ENCODE data around the gene SRBD1. TPM values are rescaled to one million over a fixed set of nuclear protein-coding genes. Genes with fewer than 3 reads are reported as not detected.

SRBD1 gene
- total RNA-seq, 1 experiment from 2014 or later = 20.6 TPM

DNA sequence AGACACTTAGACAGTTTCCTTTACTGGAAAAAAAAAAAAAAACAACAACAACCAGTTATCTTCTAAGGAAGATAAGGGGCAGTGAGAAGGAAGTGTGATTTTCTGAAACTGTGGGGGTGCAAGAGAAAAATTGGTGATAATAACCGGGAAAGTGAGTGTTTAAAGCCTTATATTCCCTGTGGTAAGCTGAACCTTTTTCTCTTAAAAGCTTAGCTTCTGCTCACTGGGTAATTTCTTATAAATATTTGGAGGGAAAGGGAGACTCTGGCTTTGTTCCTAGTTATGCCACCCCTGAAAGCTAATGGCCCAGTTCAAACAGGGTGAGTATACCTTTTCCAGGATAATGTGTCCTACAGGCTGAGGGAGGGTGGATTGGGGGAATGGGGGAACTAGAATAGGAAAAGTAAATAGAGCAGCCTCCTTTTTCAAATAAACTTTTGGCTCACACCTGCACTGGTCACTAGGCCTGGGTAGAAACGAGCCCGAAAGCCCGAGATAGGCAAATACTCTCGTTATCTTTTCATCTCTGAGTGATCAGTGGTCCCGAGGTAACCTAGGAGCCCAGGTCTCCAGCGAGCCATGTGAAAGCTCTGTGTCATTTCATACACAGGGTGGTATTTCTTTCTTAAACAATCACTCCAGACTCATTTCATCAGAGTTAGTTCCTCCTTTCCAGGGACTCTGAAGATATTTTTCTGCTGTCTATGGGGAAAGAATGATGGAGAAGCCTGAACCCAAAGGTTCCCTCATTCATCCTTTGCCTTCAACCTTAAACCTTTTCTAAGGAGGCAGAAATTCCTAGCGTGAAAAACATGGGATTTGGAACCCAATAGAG is 15.5 kb upstream of the SRBD1 start:
- no peaks in the 10 kb centered on the region for H4K20me1 ChIP-seq (ENCODE audit: insufficient read depth)
- no peak overlapping the region for H2AFZ ChIP-seq (ENCODE audit: low read depth, low read length, poor library complexity, severe bottlenecking)
- H3K36me3 ChIP-seq (ENCODE audit: control insufficient read depth in 1 of 2, insufficient read depth in 2 of 2, low read length in 2 of 2) = no peaks in the 10 kb centered on the region
- TF ChIP-seq POLR2AphosphoS5 (IDR thresholded peaks at IDR 0.05; ENCODE audit: low read depth, low read length) (no peak), FOSL1 (IDR thresholded peaks at IDR 0.05; ENCODE audit: low read depth) (no peak)
- ChIA-PET RAD21 (ENCODE audit: low non-redundant PET in 1 of 2, low total read pairs in 2 of 2, uncharacterized antibody in 2 of 2, unreplicated experiment in 2 of 2) (no interaction called here), CTCF (no interaction called here), POLR2A (no interaction called here)
- no peaks in the 10 kb centered on the region for H3K9me2 ChIP-seq (ENCODE audit: insufficient read depth)
- no peaks in the 10 kb centered on the region for H3K9me3 ChIP-seq (ENCODE audit: control insufficient read depth in 1 of 2, insufficient read depth in 1 of 2, low read depth in 1 of 2, low read length in 2 of 2)
- H3K27ac ChIP-seq (ENCODE audit: low read depth, low read length) = no peak overlapping the region
- no TSS peak for BruUV-seq (replicated peaks)
- H3K27me3 ChIP-seq (ENCODE audit: insufficient read depth, low read length) = no peaks in the 10 kb centered on the region
- H3K4me3 ChIP-seq (replicated peaks in 1 of 2; ENCODE audit: low read depth in 1 of 2, low read length in 2 of 2) = no peak overlapping the region
- no peak overlapping the region for H3K9ac ChIP-seq (ENCODE audit: low read length)
- no peaks in the 10 kb centered on the region for H3K4me1 ChIP-seq (ENCODE audit: control insufficient read depth in 1 of 2, insufficient read depth in 2 of 2, low read length in 2 of 2)
- intact Hi-C loops (cut with micrococcal nuclease) = no loop called here
- no peak for DNase-seq (ENCODE audit: low read depth, low spot score)
- no peaks in the 10 kb centered on the region for H3K79me2 ChIP-seq (ENCODE audit: insufficient read depth, low read length)
- no peak overlapping the region for H3K4me2 ChIP-seq (ENCODE audit: low read length)
- ATAC-seq = no peak

DNA sequence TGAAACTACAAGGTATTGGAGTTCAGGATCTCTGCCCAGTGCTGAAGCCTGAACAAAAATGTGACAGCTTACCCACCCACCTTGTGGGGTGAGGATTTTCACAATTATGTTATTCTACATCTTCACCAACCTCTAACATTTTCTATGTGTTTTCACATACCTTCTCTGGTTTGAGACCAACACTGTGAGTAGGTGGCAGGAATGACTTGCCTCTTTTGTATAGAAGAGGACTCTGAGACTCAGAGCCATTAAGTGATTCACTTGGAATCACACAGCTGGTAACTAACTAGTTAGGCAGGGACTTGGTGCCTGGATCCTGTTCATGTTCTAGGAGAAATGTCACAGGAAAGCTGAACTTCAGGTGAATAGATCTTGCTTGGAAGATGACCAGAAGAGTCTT is 14.8 kb upstream of the SRBD1 start:
- POLR2A ChIA-PET = no interaction called here

More for the DNA sequence above, 14.8 kb upstream of the SRBD1 start:
- ATAC-seq = no peak
- no peaks in the 10 kb centered on the region for H4K20me1 ChIP-seq (ENCODE audit: insufficient read depth)
- no peaks in the 10 kb centered on the region for H3K9me3 ChIP-seq (ENCODE audit: control insufficient read depth in 1 of 2, insufficient read depth in 1 of 2, low read depth in 1 of 2, low read length in 2 of 2)
- H3K27ac ChIP-seq (ENCODE audit: low read depth, low read length) = no peak overlapping the region
- no peak for DNase-seq (ENCODE audit: low read depth, low spot score)
- H2AFZ ChIP-seq (ENCODE audit: low read depth, low read length, poor library complexity, severe bottlenecking) = no peak overlapping the region
- no peak for TF ChIP-seq ZFX (IDR thresholded peaks at IDR 0.05)
- TF ChIP-seq EZH2phosphoT487 (IDR thresholded peaks at IDR 0.05; ENCODE audit: borderline replicate concordance) = no peak
- TF ChIP-seq SRF (IDR thresholded peaks at IDR 0.05; ENCODE audit: low read depth) = no peak
- TF ChIP-seq ZNF274 (IDR thresholded peaks at IDR 0.05; ENCODE audit: low read depth, low read length) = no peak
- TF ChIP-seq TCF7L2 (IDR thresholded peaks at IDR 0.05; ENCODE audit: borderline replicate concordance, extremely low read depth, insufficient read depth, insufficient read length) = no peak
- TF ChIP-seq SIN3A (IDR thresholded peaks at IDR 0.05; ENCODE audit: low read depth) = no peak
- no peak for TF ChIP-seq ELF1 (IDR thresholded peaks at IDR 0.05; ENCODE audit: borderline replicate concordance, low read depth)
- TF ChIP-seq, protein P1, sequence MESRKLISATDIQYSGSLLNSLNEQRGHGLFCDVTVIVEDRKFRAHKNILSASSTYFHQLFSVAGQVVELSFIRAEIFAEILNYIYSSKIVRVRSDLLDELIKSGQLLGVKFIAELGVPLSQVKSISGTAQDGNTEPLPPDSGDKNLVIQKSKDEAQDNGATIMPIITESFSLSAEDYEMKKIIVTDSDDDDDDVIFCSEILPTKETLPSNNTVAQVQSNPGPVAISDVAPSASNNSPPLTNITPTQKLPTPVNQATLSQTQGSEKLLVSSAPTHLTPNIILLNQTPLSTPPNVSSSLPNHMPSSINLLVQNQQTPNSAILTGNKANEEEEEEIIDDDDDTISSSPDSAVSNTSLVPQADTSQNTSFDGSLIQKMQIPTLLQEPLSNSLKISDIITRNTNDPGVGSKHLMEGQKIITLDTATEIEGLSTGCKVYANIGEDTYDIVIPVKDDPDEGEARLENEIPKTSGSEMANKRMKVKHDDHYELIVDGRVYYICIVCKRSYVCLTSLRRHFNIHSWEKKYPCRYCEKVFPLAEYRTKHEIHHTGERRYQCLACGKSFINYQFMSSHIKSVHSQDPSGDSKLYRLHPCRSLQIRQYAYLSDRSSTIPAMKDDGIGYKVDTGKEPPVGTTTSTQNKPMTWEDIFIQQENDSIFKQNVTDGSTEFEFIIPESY (IDR thresholded peaks at IDR 0.05; ENCODE audit: extremely low read depth, insufficient replicate concordance, low read length) = no peak
- TF ChIP-seq, protein P2, sequence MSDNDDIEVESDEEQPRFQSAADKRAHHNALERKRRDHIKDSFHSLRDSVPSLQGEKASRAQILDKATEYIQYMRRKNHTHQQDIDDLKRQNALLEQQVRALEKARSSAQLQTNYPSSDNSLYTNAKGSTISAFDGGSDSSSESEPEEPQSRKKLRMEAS (IDR thresholded peaks at IDR 0.05) = no peak
- H3K4me2 ChIP-seq (ENCODE audit: low read length) = no peak overlapping the region
- BruUV-seq (replicated peaks) = no TSS peak
- H3K4me1 ChIP-seq (ENCODE audit: control insufficient read depth in 1 of 2, insufficient read depth in 2 of 2, low read length in 2 of 2) = no peaks in the 10 kb centered on the region
- no peaks in the 10 kb centered on the region for H3K36me3 ChIP-seq (ENCODE audit: control insufficient read depth in 1 of 2, insufficient read depth in 2 of 2, low read length in 2 of 2)
- no peaks in the 10 kb centered on the region for H3K79me2 ChIP-seq (ENCODE audit: insufficient read depth, low read length)
- ChIA-PET CTCF (no interaction called here), RAD21 (ENCODE audit: low non-redundant PET in 1 of 2, low total read pairs in 2 of 2, uncharacterized antibody in 2 of 2, unreplicated experiment in 2 of 2) (no interaction called here)
- H3K9me2 ChIP-seq (ENCODE audit: insufficient read depth) = no peaks in the 10 kb centered on the region
- no peaks in the 10 kb centered on the region for H3K27me3 ChIP-seq (ENCODE audit: insufficient read depth, low read length)
- intact Hi-C loops (cut with micrococcal nuclease) = no loop called here
- H3K4me3 ChIP-seq (replicated peaks in 1 of 2; ENCODE audit: low read depth in 1 of 2, low read length in 2 of 2) = no peak overlapping the region
- H3K9ac ChIP-seq (ENCODE audit: low read length) = no peak overlapping the region

All from HCT116 (cell line).